Measurements from ENCODE around the gene NMRAL1. TPM values are rescaled to one million over a fixed set of nuclear protein-coding genes. Genes with fewer than 3 reads are reported as not detected.

NMRAL1 gene
- polyA plus RNA-seq, 1 donor from 2014 or later, result 6.3 TPM

Small RNAs within 50 kb of the gene (small RNA-seq; reads per million reads assigned to genes)
- 0 reads per million in 3 experiments for gene AC012676.2

Other genes starting within 250 kb of the NMRAL1 start
- not detected in 2 replicates for gene SRL, start 232.5 kb downstream of the NMRAL1 start, polyA plus RNA-seq
- 4.4 and 6.3 TPM in 2 replicates for gene TFAP4, start 201.6 kb downstream of the NMRAL1 start, polyA plus RNA-seq
- 2.6 and 3.2 TPM in 2 replicates for gene GLIS2, start 158.6 kb downstream of the NMRAL1 start, polyA plus RNA-seq
- 125 and 145 TPM in 2 replicates for gene PAM16, start 123.3 kb downstream of the NMRAL1 start, polyA plus RNA-seq
- 0.32 and 0.57 TPM in 2 replicates for gene VASN, start 102.8 kb downstream of the NMRAL1 start, polyA plus RNA-seq
- gene CORO7, start 58.0 kb downstream of the NMRAL1 start, polyA plus RNA-seq, result 57.6 and 65.3 TPM in 2 replicates
- 44.8 and 60.0 TPM in 2 replicates for gene DNAJA3, start 48.8 kb downstream of the NMRAL1 start, polyA plus RNA-seq
- gene HMOX2, start 1.8 kb upstream of the NMRAL1 start, polyA plus RNA-seq, result 62.9 and 79.4 TPM in 2 replicates
- gene CDIP1, start 64.1 kb upstream of the NMRAL1 start, polyA plus RNA-seq, result 16.4 and 18.8 TPM in 2 replicates
- 0.21 and 0.26 TPM in 2 replicates for gene C16orf96, start 81.7 kb upstream of the NMRAL1 start, polyA plus RNA-seq
- gene UBALD1, start 140.3 kb upstream of the NMRAL1 start, polyA plus RNA-seq, result 3.3 and 4.1 TPM in 2 replicates
- 35.9 and 47.0 TPM in 2 replicates for gene MGRN1, start 150.2 kb upstream of the NMRAL1 start, polyA plus RNA-seq
- gene NUDT16L1, start 218.9 kb upstream of the NMRAL1 start, polyA plus RNA-seq, result 125 and 153 TPM in 2 replicates